Activated T-cell treated with anti-CD3 and anti-CD28 coated beads, Interleukin-2, amount 50 U/mL, for 1 hour (primary cell): Measurements from ENCODE around the gene MIOX.

Experiments used
- DNase-seq: peaks from one replicate; pipeline ENCODE4 v3.0.0-alpha.2; 2020

Gene MIOX

GRCh38 chr22:50486561-50487289 is at the start of gene MIOX:
Gene MIOX, plus strand, starts transcription at chr22:50486859. Its CDS starts 39 bp downstream, at chr22:50486898.
- DNase-seq = no peak

GRCh38 chr22:50437511-50438304 is 49.0 kb upstream of the MIOX start:
- DNase-seq = no peak

- DNase-seq = no peak
Observed at GRCh38 chr22:50438305-50439275, 48.1 kb upstream of the MIOX start.

GRCh38 chr22:50439314-50439870 is 47.3 kb upstream of the MIOX start:
- DNase-seq = no peak

- DNase-seq = no peak
Observed at GRCh38 chr22:50439871-50440331, 46.8 kb upstream of the MIOX start.

GRCh38 chr22:50440544-50441249 is 46.0 kb upstream of the MIOX start:
- no peak for DNase-seq

- DNase-seq = no peak
Observed at GRCh38 chr22:50441428-50441993, 45.1 kb upstream of the MIOX start.

- DNase-seq = no peak
Observed at GRCh38 chr22:50443197-50443596, 43.5 kb upstream of the MIOX start.

- DNase-seq = no peak
Observed at GRCh38 chr22:50443801-50444625, 42.6 kb upstream of the MIOX start.

- no peak for DNase-seq
Observed at GRCh38 chr22:50444663-50445062, 42.0 kb upstream of the MIOX start.

- peak; percentile 53 for DNase-seq
Observed at GRCh38 chr22:50445071-50445879, 41.4 kb upstream of the MIOX start.

GRCh38 chr22:50445880-50446707 is 40.6 kb upstream of the MIOX start:
- no peak for DNase-seq

- no peak for DNase-seq
Observed at GRCh38 chr22:50446708-50447575, 39.7 kb upstream of the MIOX start.

- no peak for DNase-seq
Observed at GRCh38 chr22:50447576-50448551, 38.8 kb upstream of the MIOX start.

- DNase-seq = no peak
Observed at GRCh38 chr22:50452649-50453048, 34.0 kb upstream of the MIOX start.

- no peak for DNase-seq
Observed at GRCh38 chr22:50454556-50455075, 32.0 kb upstream of the MIOX start.
